ENCODE data around the gene TULP4.

DNA sequence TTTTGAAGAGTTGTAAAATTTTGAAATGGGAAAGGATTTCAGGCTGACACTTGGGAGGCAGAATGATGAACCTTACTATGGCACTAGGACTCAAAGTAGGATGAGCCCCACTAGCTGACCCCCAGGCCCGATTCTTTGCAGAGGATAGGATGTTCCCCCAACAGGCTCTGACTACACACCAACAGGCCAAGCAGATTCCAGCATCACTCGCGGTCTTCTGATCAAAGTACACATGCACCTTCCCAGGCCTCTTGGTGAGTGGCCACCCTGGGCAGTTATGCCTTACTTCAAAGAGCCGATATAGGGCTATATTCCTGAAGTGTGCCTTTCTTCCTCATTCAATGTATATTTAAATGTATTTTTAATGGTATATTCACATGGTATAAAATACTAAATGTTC is 130.0 kb downstream of the TULP4 start:
- TF ChIP-seq EZH2 (IDR thresholded peaks at IDR 0.05) (no peak), FOXP2 (optimal IDR thresholded peaks at IDR 0.05; ENCODE audit: control extremely low read depth, extremely low read length, insufficient read depth) (no peak)

Measured in SK-N-MC (cell line).